Subcutaneous abdominal adipose tissue (tissue), 5 donors: Measurements from ENCODE around the gene ROCK2.
"Not testable (repeated sequence)": the region's sequence is repeated elsewhere in the genome, so short reads cannot be mapped to it uniquely, and the experiment has no call there.

Source experiments
- H3K27ac ChIP-seq: one replicate; pipeline ENCODE4 v1.7.0; 2013; ENCODE audit warnings: low read depth, mild to moderate bottlenecking, inconsistent platforms, low read length, moderate library complexity
- H3K27me3 ChIP-seq, 5 donors: one replicate each; pipeline ENCODE4 v1.7.0; 2013; ENCODE audit warnings: low read length in 5 of 5, inconsistent platforms in 1 of 5; ENCODE audit not compliant: control insufficient read depth in 5 of 5, insufficient read depth in 4 of 5
- H3K36me3 ChIP-seq, 5 donors: one replicate each; pipeline ENCODE4 v1.7.0; 2013; ENCODE audit warnings: low read length in 5 of 5; ENCODE audit not compliant: control insufficient read depth in 5 of 5, insufficient read depth in 5 of 5
- H3K4me1 ChIP-seq, 5 donors: one replicate each; pipeline ENCODE4 v1.7.0; 2013; ENCODE audit warnings: low read length in 5 of 5, mild to moderate bottlenecking in 3 of 5, moderate library complexity in 1 of 5; ENCODE audit not compliant: control insufficient read depth in 5 of 5, insufficient read depth in 5 of 5
- H3K4me3 ChIP-seq, 5 donors: one replicate each; pipeline ENCODE4 v1.7.0; 2013; ENCODE audit warnings: low read length in 5 of 5, low read depth in 1 of 5
- H3K9ac ChIP-seq, 5 donors: one replicate each; pipeline ENCODE4 v1.7.0; 2013; ENCODE audit warnings: low read length in 5 of 5, mild to moderate bottlenecking in 4 of 5, moderate library complexity in 3 of 5
- H3K9me3 ChIP-seq, 5 donors: one replicate each; pipeline ENCODE4 v1.7.0; 2013; ENCODE audit warnings: low read length in 5 of 5; ENCODE audit not compliant: control insufficient read depth in 5 of 5
- donor health status: healthy.
- donor health status: healthy.
- donor health status: healthy.
- donor health status: healthy.
- donor health status: healthy.

ROCK2 gene

DNA sequence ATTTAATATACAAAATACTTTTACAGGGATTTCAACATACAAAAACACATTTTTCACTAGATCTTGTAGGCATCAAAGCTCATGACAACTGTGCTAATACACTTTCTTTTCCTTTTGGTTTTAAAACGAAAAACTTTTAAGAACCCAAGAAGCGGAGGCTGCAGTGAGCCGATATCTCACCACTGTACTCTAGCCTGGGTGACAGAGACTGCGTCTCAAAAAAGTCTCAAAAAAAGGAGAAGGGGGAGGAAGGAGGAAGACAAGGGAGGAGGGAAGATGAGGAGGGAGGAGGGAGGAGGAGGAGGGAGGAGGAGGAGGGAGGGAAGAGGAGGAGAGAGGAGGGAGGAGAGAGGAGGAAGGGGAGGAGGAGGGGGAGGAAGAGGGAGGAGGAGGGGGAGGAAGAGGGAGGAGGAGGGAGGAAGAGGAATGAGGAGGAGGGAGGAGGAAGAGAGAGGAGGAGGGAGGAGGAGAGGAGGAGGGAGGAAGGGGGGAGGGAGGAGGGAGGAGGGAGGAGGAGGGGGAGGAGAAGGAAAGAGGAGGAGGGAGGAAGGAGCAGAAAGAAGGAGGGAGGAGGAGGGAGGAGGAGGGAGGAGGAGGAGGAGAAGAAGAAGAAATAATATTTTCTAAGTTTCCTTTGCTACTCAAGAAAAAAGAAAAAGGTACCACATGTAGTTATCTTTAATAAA, 13.8 kb downstream of the ROCK2 start:
- H3K9me3 ChIP-seq, result peaks cover 0 to 4% (median 0%) of the 10 kb centered on the region in 5 donors
- no peak overlapping the region for H3K4me3 ChIP-seq
- no peaks in the 10 kb centered on the region for H3K27me3 ChIP-seq
- peaks cover 0 to 2% (median 0%) of the 10 kb centered on the region in 5 donors for H3K36me3 ChIP-seq
- H3K4me1 ChIP-seq, result peaks cover 0 to 43% (median 20%) of the 10 kb centered on the region in 5 donors
- H3K27ac ChIP-seq, result peak overlapping the region; percentile 54
- H3K9ac ChIP-seq, result peak overlapping the region in 2 of 5 donors; percentile 56

DNA sequence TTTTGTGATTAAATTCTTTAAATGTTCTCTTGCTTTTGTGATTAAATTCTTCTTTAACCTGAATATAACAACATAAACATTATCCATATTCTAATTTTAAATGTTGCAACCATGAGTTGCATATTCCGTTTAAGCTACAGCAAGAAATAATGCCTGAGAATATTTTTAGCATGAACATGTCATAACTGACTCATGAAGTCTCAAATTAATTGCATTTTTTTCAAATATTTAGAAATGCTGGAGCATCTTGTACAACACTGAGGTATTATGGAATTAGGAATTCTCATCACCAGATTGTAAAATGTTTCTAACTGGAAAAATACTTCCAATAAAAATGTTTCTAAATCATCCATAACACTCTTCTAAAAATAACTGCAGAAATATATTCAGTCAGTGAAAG, 14.7 kb downstream of the ROCK2 start:
- Histone ChIP-seq H3K36me3 (peaks cover 0 to 2% (median 0%) of the 10 kb centered on the region in 5 donors), H3K9me3 (peaks cover 0 to 4% (median 0%) of the 10 kb centered on the region in 5 donors), H3K4me1 (peaks cover 0 to 43% (median 20%) of the 10 kb centered on the region in 5 donors), H3K9ac (no peak overlapping the region), H3K27me3 (no peaks in the 10 kb centered on the region), H3K4me3 (no peak overlapping the region), H3K27ac (peak overlapping the region; percentile 54)

DNA sequence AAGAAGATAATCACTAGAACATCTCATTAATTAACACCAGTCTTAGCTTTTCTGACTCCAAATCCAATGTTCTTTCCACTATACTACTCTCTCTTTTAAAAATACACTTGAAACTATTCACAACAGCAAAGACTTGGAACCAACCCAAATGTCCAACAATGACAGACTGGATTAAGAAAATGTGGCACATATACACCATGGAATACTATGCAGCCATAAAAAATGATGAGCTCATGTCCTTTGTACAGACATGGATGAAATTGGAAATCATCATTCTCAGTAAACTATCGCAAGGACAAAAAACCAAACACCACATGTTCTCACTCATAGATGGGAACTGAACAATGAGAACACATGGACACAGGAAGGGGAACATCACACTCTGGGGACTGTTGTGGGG, 15.9 kb downstream of the ROCK2 start:
- H3K27ac ChIP-seq, result not testable (repeated sequence)

DNA sequence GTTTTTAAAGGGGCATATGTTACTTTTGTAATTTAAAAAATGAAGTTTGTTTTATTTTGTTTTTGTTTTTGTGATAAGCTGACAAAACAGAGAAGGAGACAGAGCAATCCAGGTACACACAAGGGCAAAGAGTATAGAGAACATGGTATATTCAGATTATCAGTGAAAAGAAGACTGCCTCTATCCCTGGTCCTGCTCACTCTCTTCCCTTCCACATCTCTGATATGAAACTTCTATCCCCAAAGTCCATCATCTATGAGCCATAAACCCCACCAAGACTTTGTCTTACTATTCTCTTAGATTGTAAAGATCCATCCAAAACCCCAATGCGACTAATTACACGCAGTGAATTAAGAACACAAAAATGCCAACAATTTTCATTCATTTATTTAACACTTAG, 16.6 kb downstream of the ROCK2 start:
- H3K27me3 ChIP-seq, result no peaks in the 10 kb centered on the region
- H3K9ac ChIP-seq, result no peak overlapping the region
- H3K4me3 ChIP-seq, result no peak overlapping the region
- H3K9me3 ChIP-seq, result peaks cover 0 to 4% (median 0%) of the 10 kb centered on the region in 5 donors
- peaks cover 0 to 2% (median 0%) of the 10 kb centered on the region in 5 donors for H3K36me3 ChIP-seq
- no peak overlapping the region for H3K27ac ChIP-seq
- H3K4me1 ChIP-seq, result peaks cover 0 to 32% (median 12%) of the 10 kb centered on the region in 5 donors

More for the DNA sequence above, 15.9 kb downstream of the ROCK2 start:
- not testable (repeated sequence) for H3K4me3 ChIP-seq, H3K36me3 ChIP-seq, H3K27me3 ChIP-seq, H3K9ac ChIP-seq, H3K9me3 ChIP-seq
- peaks cover 0 to 35% (median 16%) of the 10 kb centered on the region in 5 donors for H3K4me1 ChIP-seq

DNA sequence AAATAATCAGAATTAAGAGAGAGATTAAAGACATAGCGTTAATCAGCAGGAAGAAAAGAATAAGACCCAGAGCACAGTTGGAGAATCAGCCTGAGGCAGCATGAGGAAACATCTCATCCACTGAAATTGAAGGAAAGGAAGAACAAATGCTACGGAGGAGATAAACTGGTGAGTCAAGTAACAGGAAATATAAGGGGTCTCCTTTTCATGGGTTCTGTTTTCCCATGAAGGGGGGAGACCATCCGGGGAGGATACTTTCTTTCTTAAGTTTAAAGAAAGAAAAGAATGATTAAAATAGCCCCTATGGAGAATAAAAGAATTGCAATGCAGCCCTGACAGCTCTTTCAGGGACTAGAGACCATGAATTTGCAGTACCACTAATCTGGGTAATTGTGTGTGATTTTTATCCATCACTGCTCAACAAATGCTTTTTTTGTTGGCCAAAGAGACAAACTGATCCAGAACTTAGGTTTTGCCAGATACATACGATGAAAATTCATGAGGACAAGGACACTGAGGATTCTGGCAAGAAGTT, 17.7 kb downstream of the ROCK2 start:
- no peaks in the 10 kb centered on the region for H3K27me3 ChIP-seq
- H3K27ac ChIP-seq, result no peak overlapping the region
- no peaks in the 10 kb centered on the region for H3K9me3 ChIP-seq
- no peaks in the 10 kb centered on the region for H3K36me3 ChIP-seq
- H3K4me3 ChIP-seq, result peak overlapping the region in 1 of 5 donors; percentile 0
- peaks cover 0 to 32% (median 16%) of the 10 kb centered on the region in 5 donors for H3K4me1 ChIP-seq
- no peak overlapping the region for H3K9ac ChIP-seq

DNA sequence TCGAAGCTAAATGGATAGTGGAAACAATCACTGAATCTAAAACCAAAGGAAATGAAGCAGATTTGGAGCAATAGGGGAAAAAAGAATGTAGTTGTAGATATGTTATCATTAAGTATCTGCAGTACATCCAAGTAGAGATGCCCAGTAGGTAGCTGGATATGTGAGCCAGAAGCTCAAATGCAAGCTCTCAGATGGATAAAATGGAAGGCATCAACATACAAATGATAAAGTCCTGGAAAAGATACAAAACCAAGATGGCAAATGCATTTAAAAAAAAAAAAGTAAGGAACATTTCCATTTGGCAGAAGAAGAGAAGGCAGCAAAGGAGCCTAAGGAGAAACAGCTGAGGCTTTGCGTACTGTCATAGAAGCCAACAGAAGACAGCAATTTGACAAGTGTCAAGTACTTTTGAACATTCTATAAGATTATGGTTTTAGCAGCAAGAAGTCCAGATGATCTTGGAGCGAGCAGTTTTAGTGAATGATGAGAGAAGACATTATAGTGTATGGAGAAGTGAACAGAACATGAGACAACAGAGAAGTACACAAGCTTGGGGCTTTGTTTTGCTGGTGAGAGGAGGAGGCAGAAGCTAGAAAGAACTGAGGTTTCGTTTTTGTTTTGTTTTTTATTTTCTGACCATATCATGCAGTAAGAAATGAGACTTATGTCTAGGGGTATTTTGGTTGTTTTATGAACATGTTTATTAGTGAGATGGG, 18.3 kb downstream of the ROCK2 start:
- no peak overlapping the region for H3K27ac ChIP-seq

DNA sequence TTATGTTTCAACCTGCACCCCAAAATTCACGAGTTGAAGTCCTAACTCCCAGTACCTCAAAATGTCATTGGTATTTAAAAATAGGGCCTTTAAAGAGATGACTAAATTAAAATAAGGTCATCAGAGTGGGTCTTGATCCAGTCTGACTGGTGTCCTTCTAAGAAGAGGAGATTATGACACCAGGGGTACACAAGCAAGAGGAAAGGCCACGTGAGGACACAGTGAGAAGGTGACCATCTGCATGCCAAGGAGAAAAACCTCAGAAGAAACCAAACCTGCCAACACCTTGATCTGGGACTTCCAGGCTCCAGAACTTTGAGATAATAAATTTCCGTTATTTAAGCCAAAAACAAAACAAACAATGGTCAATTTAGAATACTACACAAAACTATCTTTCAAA, 22.6 kb downstream of the ROCK2 start:
- H3K36me3 ChIP-seq, result no peaks in the 10 kb centered on the region
- H3K4me3 ChIP-seq, result no peak overlapping the region
- peaks cover 0 to 22% (median 16%) of the 10 kb centered on the region in 5 donors for H3K4me1 ChIP-seq
- no peaks in the 10 kb centered on the region for H3K27me3 ChIP-seq
- no peak overlapping the region for H3K9ac ChIP-seq
- no peak overlapping the region for H3K27ac ChIP-seq
- H3K9me3 ChIP-seq, result no peaks in the 10 kb centered on the region

More for the DNA sequence above, 18.3 kb downstream of the ROCK2 start:
- Histone ChIP-seq H3K36me3 (no peaks in the 10 kb centered on the region), H3K9me3 (no peaks in the 10 kb centered on the region), H3K27me3 (no peaks in the 10 kb centered on the region), H3K4me1 (peaks cover 0 to 32% (median 16%) of the 10 kb centered on the region in 5 donors), H3K9ac (no peak overlapping the region), H3K4me3 (no peak overlapping the region)

DNA sequence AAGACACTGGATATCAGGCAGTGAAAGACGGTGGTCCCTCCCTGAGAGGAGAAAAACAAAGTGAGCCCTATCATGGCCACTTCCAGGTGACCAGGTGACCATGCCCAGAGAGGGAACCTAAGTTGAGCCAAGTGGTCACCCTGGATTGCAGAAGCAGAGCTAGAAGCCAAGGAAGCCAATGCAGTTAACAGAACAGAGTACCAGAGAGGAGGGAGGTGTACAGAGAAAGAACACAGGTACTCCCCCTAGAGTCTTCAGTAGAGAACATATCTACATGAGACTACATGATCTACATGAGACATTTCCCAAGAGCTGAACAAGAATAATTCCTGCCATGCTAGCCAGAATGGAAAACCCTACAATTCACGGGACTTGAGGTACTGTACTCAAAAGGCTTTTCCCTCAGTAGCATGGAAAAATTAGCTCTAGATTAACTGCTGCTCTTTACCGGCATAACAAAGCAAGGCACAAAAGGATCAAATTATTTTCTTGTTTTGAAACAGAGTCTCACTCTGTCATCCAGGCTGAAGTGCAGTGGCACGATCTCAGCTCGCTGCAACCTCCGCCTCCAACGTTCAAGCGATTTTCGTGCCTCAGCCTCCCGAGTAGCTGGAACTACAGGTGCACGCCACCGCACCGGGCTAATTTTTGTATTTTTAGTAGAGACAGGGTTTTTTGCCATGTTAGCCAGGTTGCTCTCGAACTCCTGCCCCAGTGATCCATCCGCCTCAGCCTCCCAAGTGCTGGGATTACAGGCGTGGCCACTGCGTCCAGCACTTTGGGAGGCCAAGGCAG, 23.5 kb downstream of the ROCK2 start:
- H3K9me3 ChIP-seq, result no peaks in the 10 kb centered on the region
- no peak overlapping the region for H3K4me3 ChIP-seq
- no peaks in the 10 kb centered on the region for H3K27me3 ChIP-seq
- peaks cover 0 to 13% (median 11%) of the 10 kb centered on the region in 5 donors for H3K4me1 ChIP-seq
- H3K27ac ChIP-seq, result no peak overlapping the region
- no peaks in the 10 kb centered on the region for H3K36me3 ChIP-seq
- H3K9ac ChIP-seq, result no peak overlapping the region

DNA sequence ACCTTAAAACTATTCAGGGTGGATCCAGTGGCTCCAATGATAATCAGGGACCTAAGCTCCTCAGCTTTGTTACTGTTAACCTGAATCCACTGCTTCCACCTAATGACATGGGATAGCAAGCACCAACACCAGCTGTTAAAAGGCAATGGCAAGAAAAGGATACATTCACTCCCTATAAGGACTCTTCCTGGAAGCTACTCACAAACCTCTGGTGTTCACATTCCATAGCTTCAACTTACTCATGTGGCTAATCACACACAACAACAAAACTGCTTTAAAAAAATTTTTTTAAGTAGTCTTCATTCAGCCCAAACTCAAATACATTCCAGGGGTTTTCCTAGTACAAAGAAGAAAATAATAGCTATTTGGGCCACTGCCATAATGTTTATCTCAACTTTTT, 24.5 kb downstream of the ROCK2 start:
- peaks cover 0 to 11% (median 10%) of the 10 kb centered on the region in 5 donors for H3K4me1 ChIP-seq
- no peaks in the 10 kb centered on the region for H3K27me3 ChIP-seq
- H3K9ac ChIP-seq, result no peak overlapping the region

More for the DNA sequence above, 24.5 kb downstream of the ROCK2 start:
- no peaks in the 10 kb centered on the region for H3K36me3 ChIP-seq
- H3K9me3 ChIP-seq, result no peaks in the 10 kb centered on the region
- H3K27ac ChIP-seq, result no peak overlapping the region
- H3K4me3 ChIP-seq, result no peak overlapping the region
